ENCODE measurements around the gene CACNG5.

DNA sequence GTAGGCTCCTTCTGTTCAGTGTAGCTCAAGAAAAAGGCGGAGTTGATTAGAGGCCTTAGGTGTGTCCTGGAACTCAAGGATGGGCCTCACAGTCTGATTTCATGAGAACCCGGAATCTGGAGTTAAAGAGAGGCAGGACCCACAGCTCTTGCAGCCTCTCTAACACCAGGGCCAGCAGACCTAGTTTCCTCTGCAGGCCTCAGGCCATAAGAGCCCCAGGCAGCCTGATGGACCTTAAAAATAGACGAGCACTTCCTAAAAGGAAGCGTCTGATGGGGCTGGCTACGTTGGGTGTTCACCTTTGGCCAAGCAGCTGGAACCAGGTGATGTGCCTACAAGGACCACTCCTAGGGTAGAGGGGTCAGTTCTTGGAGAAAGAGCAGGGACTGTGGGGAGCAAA, 7.6 kb downstream of the CACNG5 start:
- TF ChIP-seq, protein P1, sequence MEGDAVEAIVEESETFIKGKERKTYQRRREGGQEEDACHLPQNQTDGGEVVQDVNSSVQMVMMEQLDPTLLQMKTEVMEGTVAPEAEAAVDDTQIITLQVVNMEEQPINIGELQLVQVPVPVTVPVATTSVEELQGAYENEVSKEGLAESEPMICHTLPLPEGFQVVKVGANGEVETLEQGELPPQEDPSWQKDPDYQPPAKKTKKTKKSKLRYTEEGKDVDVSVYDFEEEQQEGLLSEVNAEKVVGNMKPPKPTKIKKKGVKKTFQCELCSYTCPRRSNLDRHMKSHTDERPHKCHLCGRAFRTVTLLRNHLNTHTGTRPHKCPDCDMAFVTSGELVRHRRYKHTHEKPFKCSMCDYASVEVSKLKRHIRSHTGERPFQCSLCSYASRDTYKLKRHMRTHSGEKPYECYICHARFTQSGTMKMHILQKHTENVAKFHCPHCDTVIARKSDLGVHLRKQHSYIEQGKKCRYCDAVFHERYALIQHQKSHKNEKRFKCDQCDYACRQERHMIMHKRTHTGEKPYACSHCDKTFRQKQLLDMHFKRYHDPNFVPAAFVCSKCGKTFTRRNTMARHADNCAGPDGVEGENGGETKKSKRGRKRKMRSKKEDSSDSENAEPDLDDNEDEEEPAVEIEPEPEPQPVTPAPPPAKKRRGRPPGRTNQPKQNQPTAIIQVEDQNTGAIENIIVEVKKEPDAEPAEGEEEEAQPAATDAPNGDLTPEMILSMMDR (conservative IDR thresholded peaks at IDR 0.05 in 1 of 2, IDR thresholded peaks at IDR 0.05 in 1 of 2; ENCODE audit: low read depth in 1 of 2, low read length in 2 of 2), result no peak
- TF ChIP-seq EZH2 (IDR thresholded peaks at IDR 0.05; ENCODE audit: low read length, missing control alignments), result no peak

All from fibroblast of lung (primary cell).